Keratinocyte (primary cell): ENCODE measurements around the gene MICALL2.

Source experiments
- CTCF ChIP-seq, 3 experiments: IDR thresholded peaks in 1 of 3; conservative IDR thresholded peaks in 1 of 3; optimal IDR thresholded peaks in 1 of 3; 2 replicates in 2 of 3; 3 replicates in 1 of 3; pipeline versions ENCODE3 to v1.5.1; 2011; ENCODE audit warnings: low read length in 3 of 3, mild to moderate bottlenecking in 3 of 3, moderate library complexity in 2 of 3, control low read depth in 1 of 3, inconsistent platforms in 1 of 3; ENCODE audit not compliant: insufficient read depth in 2 of 3; ENCODE audit errors: extremely low read depth in 1 of 3
- EZH2 ChIP-seq: IDR thresholded peaks from one replicate; pipeline ENCODE4 v1.6.1; 2012; ENCODE audit warnings: inconsistent platforms, mild to moderate bottlenecking, low read length, moderate library complexity

DNA sequence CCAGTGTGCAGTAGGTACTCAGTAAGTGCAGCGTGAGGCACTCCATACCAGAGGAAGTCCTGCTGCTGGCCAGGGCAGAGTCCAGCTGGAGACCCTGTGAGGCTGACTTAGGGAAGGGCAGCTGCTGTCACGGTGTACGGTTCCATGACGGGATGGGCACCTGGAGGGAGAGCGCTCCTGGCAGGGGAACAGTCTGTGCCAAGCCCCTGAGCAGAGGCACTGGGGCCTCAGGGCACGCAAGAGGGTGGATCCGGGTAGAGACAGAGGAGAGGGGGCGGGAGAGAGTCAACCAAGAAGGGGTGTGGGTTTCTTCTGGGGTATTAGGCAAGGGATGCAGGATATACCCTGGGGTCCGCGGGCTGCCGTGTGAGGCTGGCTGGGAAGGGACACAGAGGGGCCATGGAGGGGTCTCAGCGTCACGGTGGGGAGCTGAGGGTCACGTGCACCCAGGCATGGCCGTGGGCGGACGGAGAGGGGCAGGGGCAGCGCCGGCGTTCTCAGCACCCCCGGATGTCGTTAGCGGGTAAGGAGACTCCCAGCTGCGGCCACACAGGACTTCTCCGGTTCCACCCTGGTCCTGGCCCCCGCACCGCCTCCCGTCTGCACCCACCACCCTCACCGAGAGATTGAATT lies 70.5 kb downstream of the MICALL2 start:
- TF ChIP-seq CTCF (optimal IDR thresholded peaks at IDR 0.05 in 1 of 3, IDR thresholded peaks at IDR 0.05 in 1 of 3, conservative IDR thresholded peaks at IDR 0.05 in 1 of 3; ENCODE audit: extremely low read depth in 1 of 3, insufficient read depth in 2 of 3, low read length in 3 of 3), result no peak
- no peak for TF ChIP-seq EZH2
